GM12873 (cell line): ENCODE data around the gene AMMECR1L.

ENCODE experiments used
- CTCF ChIP-seq: IDR thresholded peaks from 2 replicates; pipeline ENCODE4 v1.5.1; 2012; ENCODE audit warnings: low read depth, mild to moderate bottlenecking, moderate library complexity, low read length, control low read depth; ENCODE audit not compliant: insufficient read depth; ENCODE audit errors: missing control alignments

AMMECR1L gene

DNA sequence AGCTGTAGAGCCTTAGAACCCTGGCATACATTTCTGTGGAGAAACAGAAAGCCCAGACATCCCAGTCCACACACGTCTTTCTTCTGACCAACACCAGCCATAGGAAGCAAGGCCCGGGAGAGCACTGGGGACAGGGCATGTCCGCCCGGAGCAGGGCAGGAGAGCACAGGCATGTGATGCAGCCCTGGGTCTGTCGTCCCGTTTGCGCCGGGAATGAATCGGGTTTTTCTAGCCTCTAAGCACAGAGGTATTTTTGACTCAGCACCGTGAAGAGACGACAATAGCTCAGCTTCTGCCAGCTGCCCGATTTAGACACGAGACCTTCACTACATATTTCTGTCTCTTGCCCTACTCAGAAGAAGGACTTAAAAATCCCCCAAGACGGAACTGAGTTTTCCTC, 7.3 kb upstream of the AMMECR1L start:
- TF ChIP-seq CTCF = no peak

DNA sequence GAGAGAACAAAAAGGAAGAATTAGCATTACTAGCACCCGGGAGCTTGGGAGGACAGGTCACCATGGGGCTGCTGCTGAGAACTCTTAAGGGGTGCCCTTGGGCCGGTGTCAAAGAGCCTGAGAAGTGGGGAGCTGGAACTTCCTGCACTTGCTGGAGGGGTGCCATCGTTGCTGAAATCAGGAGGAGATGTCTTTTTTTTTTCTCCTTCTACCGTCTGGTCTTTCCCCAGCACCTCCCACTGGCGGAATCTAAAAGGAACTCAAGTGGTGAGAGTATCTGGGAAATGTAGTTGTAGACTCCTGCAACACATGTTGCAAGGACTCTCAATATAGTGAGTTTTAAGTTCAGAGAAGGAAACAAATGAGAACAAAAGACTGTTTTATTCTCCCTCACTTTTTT, 6.1 kb upstream of the AMMECR1L start:
- TF ChIP-seq CTCF = no peak

DNA sequence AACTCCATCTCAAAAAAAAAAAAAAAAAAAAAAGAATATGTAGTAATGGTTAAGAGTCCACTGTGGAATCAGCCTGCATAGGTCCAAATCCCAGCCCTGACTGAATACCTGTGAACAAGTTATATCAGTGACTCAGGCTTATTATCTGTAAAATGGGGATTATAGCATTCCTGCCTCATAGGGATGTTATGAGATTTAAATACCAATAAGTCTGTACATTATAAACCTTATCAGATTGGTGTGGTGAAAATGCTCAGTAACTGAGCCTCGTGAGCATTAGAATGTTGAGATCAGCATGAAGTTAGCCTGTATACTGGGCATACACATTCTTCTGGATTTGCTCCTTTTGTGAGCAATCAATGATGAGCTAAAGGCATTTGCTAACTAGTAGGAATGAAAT, 3.0 kb upstream of the AMMECR1L start:
- no peak for TF ChIP-seq CTCF

- TF ChIP-seq CTCF = no peak
Observed at GRCh38 chr2:127887776-127888130, 2.0 kb upstream of the AMMECR1L start.

GRCh38 chr2:127887082-127887775, 1.5 kb upstream of the AMMECR1L start:
- no peak for TF ChIP-seq CTCF

- TF ChIP-seq CTCF = no peak
Observed at GRCh38 chr2:127884436-127884835, 1.3 kb downstream of the AMMECR1L start.

DNA sequence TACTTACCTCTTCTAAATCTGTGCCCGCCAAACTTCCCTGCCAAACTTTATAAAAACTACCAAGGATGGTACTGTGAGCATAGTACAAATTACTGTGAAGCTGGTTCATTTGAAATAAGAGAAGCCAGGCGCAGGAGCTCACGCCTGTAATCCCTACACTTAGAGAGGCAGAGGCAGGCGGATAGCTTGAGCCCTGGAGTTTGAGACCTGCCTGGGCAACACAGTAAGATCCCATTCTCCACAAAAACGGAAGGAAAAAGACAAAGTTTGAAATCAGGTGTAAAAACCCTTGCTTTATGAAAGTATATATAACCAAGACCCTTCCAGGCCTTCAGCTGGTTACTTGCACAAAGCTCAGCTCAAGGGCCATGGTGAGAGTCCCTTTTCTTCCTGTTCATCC, 5.9 kb downstream of the AMMECR1L start:
- no peak for TF ChIP-seq CTCF

GRCh38 chr2:127877626-127878025, 8.1 kb downstream of the AMMECR1L start:
- no peak for TF ChIP-seq CTCF
